ENCODE data around the gene UBA6.

DNA sequence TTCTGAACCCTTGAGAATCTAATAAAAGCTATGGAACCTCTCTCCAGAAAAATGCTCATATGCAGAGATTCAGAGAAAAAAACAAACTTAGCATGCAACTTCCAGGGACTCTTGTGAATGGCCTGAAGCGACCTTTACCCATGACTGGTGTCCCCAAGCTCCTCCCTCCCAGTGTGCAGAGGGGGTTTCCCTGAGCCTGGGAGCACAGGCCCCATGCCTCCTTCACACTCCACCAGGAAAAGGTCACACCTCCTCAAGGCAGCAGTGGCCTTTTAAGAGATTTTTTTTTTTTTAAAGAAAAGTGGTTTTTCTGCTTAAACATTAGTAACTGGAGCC lies 13.3 kb upstream of the UBA6 start:
- TF ChIP-seq, protein P1, sequence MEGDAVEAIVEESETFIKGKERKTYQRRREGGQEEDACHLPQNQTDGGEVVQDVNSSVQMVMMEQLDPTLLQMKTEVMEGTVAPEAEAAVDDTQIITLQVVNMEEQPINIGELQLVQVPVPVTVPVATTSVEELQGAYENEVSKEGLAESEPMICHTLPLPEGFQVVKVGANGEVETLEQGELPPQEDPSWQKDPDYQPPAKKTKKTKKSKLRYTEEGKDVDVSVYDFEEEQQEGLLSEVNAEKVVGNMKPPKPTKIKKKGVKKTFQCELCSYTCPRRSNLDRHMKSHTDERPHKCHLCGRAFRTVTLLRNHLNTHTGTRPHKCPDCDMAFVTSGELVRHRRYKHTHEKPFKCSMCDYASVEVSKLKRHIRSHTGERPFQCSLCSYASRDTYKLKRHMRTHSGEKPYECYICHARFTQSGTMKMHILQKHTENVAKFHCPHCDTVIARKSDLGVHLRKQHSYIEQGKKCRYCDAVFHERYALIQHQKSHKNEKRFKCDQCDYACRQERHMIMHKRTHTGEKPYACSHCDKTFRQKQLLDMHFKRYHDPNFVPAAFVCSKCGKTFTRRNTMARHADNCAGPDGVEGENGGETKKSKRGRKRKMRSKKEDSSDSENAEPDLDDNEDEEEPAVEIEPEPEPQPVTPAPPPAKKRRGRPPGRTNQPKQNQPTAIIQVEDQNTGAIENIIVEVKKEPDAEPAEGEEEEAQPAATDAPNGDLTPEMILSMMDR (IDR thresholded peaks at IDR 0.05): no peak
- no peak for TF ChIP-seq POLR2A (IDR thresholded peaks at IDR 0.05)
